GM20431 (cell line): ENCODE measurements around the gene CCDC24.

ENCODE experiments used
- in situ Hi-C: fragments of 300-500 bp; cut with MseI, MboI; formaldehyde crosslinking; loops from one replicate; pipeline ENCODE4 v1.15.0; 2020; ENCODE audit warnings: low sequenced_read_pairs; ENCODE audit not compliant: unreplicated experiment

The CCDC24 gene

DNA sequence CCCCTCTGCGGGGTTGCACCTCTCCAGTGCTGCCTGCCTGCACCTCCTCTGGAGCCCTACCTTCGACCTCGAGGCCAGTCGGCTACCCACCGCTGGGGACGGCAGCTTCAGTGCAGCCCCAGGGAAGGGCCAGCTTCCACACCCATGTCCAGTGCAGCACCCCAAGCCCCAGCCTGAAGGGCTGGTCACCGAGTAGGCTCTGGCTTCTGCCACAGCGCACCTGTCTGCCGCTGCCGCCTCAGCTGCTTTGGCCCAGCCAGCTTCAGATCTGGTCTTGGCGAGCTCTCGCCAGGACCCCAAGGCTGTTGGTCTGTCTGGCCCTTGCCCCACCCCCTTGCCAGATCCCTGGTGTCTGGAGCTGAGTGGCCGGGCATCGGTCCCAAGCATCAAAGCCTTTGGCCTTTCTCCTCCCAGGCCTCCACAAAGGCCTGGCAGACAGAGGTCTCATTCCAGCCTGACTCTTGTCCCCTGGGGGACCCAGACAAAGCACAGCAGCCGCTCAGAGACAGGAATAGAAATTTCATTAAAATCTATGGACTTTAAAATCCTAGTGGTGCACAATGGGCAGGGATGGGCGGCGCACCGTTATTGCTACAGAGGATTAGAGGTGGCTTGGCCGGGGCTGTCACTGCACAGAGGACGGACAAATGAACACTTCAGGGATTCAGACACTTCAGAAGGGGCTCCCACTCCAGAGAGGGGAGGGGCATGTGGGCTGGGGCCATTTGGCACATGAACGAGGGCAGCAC is 4.8 kb downstream of the CCDC24 start:
- in situ Hi-C loops, result no loop called here

DNA sequence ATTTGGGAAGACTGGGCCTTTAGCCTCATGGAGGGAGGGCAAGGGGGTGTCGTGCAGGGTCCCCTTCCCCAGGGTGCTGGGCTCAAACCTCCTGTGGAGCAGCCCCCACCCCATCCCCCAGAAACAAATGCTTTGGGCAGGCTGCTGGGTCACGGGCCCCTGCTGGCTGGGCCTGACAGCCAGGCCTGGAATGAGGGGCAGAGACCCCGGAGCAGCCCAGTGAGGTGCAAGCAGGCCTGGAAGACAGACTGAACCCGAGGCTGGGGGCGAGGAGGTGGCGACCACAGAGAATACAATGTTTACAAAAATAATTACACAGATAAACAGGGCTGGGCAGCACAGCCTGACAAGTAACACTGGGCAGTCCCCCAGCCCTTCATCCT is 5.3 kb downstream of the CCDC24 start:
- in situ Hi-C loops, result no loop called here

DNA sequence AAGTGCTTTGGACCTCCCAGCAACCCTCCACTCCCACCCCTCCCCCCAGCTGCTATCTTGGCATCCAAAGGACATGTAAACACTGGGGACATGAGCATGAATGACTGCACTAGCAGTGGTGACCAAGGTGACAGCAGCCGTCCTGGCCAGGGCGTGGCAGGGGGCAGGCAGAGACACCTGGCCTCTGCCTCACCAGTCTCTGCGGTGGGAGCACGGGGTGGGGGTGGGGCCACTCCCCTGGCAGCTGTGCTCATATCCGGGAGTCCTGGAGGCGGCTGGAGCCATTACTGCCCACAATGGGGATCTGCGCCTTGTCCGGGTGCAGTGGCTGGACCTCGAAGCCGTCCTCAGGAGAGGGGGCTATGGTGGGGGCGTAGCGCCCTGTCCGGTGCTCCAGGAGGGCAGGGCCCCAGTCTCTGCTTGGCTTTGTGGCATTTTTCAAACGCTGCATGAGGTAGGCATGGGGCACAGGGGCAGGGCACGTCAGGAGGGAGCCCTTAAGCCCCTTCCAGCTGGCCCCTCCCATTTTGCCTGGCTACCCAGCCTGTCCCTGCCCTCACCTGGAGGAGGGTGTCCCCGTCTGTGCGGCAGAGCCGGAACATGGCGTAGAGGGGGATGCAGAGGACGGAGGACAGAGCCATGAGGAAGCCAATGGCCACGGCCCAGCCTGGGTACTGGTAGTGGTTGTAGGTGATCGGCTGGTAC is 6.0 kb downstream of the CCDC24 start:
- in situ Hi-C loops, result no loop called here

DNA sequence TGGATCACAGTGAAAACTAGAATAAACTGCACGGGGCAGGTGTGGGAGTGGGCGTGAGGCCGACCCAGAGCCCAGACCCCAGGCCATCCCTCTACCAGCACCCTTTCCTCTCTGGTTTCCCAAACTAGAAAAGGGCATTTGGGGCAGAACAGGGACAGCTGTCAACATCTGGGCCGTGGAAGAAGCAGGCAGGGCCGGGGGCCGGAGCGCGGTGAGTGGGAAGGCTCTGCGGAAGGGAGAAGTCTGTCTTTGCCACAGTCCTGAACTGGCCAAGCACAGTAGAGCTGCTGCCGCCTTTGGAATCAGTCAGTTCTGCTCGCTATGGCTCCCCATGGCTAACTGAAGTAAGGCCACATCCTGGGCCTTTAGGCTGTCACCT is 6.6 kb downstream of the CCDC24 start:
- in situ Hi-C loops, result no loop called here

DNA sequence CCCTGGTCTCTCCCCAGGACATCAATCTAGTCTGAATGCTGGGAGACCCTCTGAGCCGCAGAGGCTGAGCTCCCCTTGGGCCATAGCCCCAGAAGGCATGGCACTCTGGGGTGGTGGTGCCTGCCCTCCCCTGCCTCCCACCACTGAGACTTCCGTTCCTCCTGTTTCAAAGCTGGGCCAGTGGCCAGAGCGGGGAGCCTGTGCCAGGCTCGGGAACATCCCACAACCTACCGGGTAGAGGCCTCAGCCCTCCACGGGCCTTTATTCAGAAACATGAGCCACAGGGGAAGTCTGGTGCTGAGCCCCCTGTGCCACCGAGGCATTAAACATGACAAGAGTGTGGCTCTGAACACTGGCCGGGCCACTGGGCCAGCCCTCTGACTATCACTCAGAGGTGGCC is 8.1 kb downstream of the CCDC24 start:
- in situ Hi-C loops, result no loop called here

DNA sequence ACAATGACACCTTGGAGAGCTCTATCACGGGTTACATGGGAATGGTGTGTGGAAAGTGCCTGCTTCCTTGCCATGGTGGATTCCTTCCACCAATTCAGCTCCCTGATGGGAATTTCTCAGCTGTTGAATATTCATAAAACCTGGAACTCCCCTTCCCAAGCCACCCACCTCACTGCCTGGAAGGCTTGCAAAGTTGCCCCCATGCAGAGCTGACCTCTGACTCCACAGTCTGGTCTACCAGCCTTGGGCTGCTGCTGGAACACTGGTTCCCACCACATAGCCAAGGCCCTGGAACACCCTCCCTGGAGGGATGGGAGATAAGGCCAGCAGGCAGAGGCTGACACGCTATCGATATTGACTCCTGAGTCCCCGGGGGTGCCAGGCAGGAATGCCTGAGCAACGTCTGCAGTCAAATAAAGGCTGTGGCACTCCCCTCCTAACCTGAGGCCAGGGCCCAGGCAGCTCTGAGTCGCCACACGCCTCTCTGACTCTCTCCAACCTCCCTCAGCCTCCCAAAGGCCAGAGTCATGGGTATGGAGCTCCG is 8.8 kb downstream of the CCDC24 start:
- in situ Hi-C loops, result no loop called here

DNA sequence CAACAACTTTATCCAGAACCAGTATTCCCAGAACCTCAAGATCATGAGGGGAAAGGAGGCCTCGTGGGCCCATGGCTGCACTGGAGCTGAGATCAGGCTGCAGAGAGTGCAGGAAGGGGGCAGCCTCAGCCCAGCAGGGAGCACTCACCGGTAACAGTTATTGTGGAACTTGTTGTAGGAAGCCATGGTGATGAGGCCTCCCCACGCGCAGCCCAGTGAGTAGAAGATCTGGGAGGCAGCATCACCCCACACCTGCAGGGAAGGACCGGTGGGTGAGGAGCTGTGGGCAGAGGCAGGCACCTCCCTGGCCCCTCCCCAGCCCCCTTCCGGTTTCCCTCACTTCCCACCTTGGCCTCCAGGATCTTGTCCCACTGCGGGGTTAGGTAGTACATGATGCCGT is 10.8 kb downstream of the CCDC24 start:
- in situ Hi-C loops, result no loop called here

DNA sequence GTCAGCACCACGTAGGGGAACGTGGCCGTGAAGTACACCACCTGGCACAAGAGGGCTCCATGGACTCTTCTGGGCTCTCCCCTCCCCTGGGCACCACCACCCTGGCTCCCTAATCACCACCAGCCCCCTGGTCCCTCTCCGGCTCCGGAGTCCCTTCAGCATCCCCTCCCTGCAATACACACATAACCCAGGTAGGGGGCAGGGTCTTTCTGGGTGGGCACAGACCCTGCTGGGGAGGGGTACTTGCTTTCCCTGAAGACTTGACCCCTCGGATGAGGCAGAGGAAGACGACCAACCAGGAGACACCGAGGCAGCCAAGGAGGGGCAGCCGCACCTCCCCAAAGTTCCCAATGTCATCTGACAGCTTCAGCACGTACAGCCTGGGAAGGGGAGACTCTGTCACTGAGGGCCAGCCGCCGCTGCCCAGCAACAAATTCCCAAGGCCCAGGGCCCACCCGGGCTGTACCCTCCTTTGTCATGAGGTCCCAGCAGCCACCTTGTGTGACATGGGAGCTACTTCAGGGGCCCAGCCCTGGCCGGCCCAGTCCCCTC is 11.3 kb downstream of the CCDC24 start:
- in situ Hi-C loops, result no loop called here

DNA sequence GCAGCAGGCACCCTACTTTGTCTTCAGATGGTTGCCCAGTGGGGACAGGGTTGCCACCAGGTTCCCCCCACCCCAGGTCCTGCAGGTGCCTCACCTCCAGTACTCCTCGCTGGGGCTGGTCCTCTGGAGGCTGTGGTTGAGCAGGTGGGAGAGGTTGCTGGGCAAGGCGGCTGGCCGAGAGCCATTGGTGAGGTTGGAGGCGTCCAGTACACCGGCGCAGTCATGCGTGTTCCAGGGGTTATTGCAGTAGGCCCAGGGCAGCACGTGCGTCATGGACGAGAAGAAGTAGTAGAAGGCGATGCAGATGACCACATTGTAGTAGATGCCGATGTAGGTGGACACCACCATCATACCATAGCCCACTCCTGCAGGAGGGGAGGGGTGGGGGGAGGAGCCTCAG is 16.9 kb downstream of the CCDC24 start:
- in situ Hi-C loops, result no loop called here

DNA sequence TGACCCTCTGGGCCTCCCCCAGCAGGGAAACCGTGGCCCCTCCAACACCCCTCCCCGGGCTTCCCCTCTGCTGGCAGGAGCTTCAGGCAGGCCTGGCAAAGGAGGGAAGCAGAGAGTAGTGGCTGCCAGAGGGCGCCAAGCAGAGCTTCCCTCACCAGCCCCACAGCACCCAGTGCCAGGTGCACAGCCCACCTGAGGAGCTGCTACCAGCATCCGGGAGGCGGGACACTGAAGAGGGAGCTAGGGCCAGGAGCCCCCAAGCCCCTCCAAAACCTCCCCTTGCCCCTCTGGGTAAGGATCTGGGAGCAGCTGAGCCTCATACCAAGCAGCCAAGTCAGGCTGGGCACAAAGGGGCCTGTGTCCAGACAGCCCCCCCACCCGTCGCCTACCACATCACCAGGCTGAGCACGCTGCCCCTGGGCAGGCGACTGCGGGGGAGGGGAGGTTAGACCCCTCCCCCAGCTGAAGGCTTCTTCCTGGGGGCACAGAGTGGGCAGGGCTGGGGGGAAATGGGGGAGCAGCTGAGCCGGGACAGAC is 19.6 kb downstream of the CCDC24 start:
- in situ Hi-C loops, result no loop called here

DNA sequence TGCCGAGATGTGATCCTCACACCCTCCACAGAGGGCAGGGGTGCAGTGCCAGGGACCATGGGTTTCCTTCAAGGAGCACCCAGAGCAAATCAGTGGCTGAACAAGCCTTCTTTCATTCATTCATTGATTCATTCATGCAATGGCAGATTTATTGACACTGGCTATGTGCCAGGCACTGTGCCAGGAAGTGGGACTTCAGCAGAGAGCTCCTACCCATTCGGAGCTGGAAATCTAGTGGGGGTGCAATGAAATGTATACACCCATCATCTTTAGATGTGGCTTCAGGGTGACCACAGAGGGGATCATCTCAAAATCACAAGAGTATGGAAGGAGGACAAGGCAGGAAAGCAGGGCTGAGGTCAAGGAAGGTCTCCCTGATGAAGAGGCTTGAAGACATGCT is 21.0 kb downstream of the CCDC24 start:
- in situ Hi-C loops, result no loop called here

DNA sequence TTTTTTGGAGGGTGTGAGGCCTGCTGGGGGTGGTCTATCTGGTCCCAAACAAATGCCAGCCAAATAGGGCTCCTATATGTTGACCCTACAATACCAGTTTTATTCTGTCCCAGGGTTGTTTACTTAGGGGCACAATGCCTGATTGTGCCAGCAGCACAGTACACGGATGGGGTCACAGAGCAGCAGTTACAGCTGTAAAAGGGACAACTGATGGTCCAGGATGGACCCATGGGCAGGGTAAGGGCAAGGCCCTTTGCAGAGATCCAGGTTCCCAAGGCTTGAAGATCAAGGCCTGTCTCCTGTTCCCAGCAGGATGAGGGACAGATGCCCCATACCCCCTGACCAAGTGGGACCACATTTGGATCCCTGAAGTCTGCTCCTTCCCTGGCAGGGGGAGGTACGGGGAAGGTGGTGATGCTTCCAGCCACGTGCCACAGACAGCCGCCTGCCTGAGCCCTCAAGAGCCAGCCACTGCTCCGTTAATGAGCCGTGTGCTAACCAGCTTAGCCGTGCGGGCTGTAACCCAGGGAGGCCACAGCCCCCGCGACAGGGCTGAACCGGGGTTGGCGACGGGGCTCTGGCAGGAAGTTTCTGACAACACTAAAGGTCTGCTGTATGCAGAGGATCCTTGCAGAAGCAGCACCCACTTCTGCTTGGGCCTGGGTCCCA is 21.7 kb downstream of the CCDC24 start:
- in situ Hi-C loops, result no loop called here

DNA sequence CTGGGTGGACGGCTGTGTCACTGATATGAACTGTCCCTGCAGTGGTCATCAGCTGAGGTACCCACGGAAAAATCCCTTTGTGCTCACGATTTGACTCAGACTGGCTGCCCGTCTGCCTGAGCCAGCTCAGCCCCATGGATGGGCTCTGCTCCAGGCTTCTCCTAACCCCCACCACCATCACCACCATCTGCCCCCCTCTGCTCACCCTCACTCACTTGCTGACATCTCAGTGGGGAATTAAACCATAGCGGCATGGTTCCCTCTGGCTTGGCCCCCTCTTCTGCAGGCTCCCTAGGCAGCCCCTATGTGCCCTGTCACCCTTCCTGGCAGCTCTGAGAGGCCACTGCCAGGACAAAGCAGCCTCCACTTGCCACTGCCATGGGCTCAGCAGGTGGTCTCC is 22.6 kb downstream of the CCDC24 start:
- in situ Hi-C loops, result no loop called here

DNA sequence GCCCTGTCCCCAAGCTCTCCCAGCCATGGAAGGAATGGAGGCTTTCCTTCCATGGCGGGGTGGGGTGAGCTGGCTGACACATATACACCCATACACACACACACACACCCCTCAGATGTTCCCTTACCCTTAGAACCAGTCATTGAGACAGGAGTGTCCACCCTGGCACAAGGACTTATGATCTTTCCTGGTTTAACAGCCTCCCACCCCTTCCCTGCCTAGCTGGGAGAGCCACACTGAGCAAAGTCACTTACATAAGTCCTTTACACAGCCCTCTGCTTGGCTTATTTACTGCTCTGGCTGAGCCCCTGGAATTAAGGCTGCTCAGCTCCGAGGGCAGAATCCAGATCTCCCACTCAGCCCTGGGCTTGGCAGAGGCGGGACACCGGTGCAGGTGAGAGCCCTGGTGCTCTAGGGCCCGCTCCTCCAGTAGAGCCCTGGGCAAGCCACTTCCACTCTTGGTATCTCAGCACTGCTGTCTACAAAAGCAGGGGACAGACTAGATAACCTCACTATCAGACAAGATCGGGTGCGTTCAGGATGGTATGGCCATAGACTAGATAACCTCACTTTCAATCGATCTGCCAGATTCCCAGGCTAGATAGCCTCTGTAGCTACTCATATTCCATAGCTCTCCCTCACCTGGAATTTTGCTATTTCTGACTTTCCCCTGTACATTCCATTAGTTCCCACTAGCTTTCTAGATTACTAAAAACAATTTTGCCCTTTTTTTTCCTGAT is 23.1 kb downstream of the CCDC24 start:
- in situ Hi-C loops, result no loop called here

DNA sequence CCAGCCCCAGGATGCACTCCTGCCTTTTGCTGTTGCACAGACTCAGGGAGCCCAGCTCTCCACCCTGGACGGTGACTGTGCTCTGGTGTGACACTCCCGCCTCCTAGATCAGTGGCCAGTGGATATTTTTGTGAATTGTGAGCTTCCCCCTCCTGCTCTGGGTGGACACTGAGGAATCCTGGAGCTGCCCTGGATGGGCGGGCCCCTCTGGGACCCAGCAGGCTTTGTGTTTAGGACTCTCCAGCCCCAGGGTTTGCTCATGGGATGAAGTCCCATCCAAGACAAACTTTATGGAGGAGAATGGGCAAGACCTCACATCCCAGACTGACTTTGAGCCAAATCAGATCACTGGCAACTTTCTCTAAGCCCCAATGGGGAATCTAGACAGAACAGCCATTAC is 23.8 kb downstream of the CCDC24 start:
- in situ Hi-C loops, result no loop called here

DNA sequence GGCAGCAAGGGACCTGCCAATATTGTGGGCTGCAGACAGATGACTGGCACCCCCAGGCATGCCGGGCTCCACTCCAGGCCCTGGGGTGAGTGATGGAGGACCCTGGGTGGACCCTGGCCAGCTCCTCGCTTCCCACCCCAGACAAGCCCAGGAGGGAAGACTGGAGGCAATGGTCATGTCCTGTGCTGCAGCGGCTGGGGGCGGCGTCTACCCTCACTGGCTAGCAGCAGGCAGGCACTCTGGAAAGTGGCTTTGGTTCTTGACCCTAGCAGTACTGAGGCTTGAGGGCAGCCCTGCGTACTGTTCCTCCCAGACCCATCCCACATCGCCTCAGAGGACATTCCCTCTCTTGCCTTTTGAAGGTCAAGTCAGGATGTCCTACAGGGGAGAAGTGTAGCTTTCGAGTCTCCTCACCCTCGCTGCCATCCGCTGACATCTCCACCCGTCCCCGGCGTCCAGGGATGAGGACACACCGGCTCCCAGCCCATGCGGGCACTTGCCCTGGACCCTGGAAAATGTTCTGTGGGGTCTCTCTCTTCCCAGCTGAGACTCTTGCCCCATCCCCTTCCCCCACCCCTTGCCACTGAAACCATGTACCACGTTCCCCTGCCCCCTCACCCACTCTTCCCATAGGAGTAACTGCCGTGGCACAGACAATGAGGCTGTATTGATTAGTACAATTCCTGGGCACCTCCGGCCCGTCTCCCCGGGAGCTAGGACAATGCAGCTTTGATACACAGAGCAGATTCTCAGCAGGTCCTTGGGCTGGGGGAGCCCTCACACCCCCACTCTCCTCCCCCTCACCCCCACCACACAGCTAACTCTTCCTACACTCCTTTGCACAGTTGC is 24.9 kb downstream of the CCDC24 start:
- in situ Hi-C loops, result no loop called here

DNA sequence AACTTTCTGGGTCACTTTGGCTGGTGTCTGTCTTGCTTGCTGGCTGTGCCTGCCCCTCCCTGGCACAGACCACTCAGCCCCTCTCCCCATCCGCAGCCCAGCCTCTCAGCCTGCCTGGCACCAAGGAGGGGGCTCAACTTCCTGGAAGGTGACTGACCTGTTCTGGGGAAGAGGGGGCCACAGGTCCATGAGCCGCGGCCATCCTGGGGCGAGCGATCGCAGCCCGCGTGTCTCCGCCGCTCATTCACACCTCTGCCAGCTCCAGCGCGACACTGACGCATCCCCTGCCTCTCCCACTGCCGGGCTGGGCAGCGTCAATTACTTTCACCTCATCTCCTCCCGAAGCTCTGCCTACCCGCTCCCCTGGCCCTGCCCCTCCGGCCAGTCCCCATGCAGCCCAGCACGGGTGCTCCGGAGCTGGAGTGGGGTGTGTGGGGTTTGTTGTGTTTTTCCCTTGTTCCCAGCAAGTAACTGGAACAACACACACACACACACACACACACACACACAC is 25.5 kb downstream of the CCDC24 start:
- in situ Hi-C loops, result no loop called here

DNA sequence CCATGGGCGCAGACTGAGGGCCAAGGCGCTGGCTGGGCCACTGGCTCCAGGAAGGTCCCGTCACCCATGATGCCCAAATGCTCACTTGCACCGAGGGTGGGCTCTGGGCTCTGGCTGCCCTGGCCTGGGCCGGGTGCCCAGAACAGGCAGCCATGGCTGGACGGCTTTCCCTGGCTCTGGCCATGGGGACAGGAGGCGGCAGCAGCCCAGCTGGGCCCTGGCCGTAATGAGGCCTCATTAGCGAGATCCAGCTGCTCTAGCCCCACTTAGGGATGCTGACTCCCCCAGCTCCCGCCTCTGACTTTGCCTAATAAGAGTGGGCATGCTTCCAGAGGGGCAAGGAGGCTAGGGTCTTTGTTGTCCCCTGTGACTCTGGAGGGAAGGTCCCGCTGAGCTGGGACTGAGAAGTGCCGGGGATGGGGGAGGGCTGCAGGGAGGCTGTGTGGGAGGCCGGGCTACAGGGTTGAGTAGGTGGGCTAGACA is 28.1 kb downstream of the CCDC24 start:
- in situ Hi-C loops, result no loop called here

DNA sequence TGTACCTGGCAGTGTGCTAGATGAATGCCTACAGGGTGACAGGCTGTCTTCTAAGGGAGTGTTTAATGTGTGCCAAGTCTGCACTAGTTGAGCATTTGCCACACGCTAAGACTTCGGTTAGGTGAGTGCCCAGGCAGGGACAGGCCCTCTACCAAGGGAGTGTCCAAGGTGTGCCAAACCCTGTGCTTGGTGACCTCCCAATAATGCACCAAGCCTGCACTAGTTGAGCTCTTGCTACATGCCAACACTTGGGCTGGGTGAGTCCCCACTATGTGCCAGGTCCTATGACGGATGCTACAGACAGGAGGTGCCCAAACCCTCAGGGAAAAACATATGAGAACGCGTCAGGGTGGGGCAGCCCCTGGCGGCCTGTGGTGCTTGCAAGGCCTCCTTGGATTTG is 29.1 kb downstream of the CCDC24 start:
- in situ Hi-C loops, result no loop called here
